ENCODE results near the gene TMEM121.
A peak's percentile ranks its signal among the peaks of the same experiment; 100 is the strongest.

Gene TMEM121

DNA sequence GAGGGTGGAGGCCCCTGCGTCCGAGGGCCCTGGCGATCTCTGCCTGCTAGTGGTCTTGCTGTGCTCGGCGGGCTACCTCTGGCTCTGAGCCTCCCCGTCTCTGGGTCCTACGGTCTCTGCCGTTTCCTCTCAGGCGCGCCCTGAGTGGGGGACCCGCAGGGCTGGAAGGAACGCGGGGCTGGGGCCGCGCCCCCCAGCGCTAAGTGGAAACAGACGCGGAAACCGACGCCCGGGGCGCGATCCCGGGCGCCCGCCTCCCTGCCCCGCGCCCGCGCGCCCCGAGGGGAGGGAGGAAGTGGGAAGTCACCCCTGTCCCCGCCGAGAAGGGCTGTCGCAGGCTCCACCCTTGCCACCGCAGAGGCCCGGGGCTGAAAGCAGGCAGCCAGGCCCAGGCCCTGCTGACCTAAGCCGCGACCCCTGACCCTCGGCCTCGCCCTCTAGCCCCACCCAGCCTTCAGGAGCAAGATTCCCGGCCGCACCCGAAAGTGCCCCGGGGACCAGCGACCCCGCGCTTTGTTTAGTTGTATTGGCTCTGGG lies 38.9 kb upstream of the TMEM121 start:
- DNase-seq (ENCODE audit: low read depth) = no peak

DNA sequence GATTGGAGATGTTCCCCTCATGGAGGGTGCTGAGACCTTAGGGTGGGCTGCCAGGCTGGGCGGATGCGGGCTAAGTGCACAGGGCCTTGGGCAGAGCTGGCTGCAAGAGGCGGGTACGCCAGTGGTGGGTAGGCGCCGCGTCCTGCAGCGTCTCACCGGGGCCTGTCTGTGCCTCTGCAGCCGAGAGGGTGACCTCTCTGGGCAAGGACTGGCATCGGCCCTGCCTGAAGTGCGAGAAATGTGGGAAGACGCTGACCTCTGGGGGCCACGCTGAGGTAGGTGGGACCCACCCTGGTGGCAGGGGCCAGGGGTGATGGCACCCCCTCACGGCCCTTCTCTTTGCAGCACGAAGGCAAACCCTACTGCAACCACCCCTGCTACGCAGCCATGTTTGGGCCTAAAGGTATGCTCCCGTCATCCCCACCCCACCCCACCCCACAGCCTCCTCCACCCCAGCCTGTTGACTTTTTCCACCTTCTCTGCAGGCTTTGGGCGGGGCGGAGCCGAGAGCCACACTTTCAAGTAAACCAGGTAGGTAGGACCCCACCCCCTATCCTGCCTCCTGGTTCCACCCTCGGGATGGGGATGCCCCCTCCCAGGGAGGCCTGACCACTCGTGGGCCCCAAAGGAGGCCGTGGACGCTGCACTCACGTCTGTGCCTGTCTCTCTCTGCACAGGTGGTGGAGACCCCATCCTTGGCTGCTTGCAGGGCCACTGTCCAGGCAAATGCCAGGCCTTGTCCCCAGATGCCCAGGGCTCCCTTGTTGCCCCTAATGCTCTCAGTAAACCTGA lies 38.2 kb upstream of the TMEM121 start:
- no peak for DNase-seq (ENCODE audit: low read depth)

DNA sequence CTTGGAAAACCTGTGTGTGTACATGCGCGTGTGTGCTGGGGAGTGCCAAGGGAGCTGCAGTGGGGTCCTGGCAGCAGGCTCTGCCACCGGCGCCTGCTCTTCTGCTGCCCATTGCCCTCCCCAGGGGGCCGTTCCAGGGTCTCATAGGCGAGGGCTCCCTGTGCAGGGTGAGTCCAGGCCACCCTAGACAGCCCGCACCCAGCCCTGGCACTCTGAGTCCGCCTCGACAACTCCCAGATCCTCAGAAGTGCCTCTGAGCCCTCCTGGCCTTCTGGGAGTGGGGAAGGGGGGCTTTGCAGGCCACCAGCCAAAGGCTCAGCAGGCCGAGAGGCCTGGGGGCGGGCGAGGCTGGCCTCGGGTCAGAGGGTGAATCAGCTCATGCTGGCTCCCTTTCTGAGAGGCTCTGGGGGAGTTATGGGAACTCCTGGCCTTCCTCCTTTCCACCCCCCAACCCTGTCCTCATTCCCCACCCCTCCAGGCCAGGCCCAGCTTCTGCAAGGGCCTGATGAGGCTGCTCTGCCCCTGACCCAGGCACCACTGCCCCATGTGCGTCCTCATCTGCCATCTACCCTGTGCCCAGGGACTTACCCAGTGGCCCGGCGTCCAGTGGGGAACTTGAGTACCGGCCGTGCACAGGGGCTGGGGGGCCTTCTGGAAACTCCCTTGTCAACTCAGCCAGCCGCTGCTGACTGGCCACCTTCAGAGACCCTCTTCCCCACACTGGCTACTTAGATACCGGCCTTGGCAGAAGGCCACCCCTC lies 37.4 kb upstream of the TMEM121 start:
- DNase-seq (ENCODE audit: low read depth) = no peak

DNA sequence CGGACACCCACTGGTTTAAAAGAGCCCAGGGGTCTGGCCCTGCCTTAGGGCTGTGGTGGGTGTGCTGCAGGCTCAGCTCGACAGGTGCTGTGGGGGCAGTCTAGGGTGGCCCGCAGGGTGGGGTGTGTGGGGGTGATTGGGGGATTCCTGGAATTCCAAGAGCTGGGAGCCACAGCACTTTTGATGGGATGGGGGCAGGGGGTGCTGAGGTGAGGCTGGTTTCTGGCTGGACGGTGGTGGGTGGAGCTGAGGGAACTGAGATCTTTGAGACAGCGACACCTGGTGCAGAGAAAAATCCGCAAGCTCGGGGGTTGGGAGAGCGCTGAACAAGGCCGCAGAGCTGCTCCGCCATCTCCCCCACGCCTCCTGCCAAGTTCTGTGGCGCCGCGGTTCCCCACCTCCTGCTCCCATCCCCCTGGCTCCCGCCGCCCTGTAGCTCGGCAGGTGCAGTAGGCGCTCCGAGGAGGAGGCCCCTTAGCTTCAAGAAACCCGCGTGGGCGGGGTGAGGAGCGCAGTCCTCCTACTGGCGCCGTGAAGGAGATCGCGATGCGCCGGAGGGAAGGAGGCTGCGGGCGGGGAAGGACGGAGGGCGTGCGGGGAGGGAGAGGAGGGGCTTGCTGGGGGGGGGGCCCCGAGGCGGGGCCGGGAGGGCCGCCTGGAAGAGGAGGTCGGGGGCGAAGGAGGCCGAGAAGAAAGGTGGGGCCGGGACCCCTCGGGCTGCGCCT lies 36.7 kb upstream of the TMEM121 start:
- DNase-seq (ENCODE audit: low read depth) = peak; percentile 62

DNA sequence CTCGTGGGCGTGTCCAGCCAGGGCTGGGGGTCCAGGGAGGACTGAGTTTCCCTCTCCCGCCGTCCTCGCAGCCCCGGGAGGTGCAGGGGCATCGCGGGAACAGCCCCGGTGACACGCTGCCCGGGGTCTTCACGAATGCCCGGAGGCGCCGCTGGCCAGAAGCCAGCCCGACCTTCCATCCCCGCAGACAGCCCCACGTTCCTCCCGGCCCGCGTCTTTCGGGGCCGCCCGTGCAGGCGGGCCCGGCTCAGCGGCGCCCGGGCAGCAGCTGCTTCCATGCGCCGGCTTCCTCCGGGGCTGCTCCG lies 36.2 kb upstream of the TMEM121 start:
- no peak for DNase-seq (ENCODE audit: low read depth)

DNA sequence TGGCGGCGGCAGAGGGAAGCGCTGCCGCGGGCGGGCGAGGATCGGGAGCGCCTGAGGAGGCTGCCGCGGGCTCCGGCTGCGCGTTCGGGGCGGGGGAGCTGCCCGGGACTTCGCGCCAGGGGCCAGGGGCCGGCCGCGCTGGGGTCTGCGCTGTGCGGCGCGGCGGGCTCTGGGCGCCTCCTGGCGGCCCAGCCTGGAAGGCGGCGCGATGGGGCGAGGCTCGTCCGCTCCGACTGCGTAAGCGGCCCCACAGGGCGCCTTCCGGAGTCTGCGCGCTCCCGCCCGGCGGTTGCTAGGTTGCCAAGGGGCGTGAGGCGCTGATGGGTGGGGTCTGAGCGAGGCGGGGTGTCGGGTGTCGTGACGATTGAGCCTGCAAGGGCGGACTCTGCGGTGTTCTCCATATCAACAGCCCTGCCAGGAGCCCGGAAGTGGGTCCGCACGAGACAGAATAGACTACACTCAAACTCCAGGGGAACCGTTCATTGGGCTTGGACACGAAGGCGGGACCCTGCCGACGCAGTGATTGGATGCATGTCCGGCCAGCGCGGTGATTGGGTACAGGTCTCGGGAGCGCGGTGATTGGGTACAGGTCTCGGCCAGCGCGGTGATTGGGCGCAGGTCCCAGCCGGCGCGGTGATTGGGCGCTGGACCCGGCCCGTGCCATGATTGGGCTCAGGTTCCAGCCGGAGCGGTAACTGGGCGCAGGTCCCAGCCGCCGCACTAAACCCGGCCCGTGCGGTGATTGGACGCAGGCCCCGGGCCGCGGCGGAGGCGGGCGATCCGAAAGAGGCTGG lies 35.6 kb upstream of the TMEM121 start, which contains the start of gene TEDC1:
Gene TEDC1, plus strand, starts transcription at position 675 of the 794 bp plus-strand sequence. CDS start 130 bp downstream, outside the sequence.
- peak; percentile 100 for DNase-seq (ENCODE audit: low read depth)

DNA sequence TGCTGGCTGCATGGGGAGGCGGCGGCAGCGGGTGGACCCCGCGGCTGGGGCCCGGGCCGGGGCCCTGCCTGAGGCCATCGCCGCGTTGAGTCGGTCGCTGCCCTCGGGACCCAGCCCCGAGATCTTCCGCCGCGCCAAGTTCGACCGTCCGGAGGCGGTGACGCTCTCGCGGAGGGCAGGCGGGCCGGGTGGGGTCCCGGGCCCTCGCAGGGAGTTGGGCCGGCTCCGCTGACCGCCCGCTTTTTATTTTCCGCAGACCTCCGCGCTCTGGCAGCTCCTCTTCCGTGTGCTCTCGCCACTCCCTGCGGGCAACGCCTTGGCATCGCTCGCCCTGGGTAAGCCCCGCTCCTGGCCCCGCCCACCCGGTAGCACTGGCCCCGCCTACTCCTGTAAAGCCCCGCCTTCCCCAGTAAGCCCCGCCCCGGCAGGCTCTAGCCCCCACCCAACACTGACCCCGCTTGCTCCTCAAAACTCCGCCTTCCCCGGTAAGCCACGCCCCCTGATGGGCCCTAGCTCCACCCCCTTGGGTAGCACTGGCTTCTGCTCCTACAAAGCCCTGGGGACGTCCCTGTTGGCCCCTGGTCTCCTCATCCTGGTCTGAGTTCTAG lies 34.9 kb upstream of the TMEM121 start:
- DNase-seq (ENCODE audit: low read depth) = no peak

DNA sequence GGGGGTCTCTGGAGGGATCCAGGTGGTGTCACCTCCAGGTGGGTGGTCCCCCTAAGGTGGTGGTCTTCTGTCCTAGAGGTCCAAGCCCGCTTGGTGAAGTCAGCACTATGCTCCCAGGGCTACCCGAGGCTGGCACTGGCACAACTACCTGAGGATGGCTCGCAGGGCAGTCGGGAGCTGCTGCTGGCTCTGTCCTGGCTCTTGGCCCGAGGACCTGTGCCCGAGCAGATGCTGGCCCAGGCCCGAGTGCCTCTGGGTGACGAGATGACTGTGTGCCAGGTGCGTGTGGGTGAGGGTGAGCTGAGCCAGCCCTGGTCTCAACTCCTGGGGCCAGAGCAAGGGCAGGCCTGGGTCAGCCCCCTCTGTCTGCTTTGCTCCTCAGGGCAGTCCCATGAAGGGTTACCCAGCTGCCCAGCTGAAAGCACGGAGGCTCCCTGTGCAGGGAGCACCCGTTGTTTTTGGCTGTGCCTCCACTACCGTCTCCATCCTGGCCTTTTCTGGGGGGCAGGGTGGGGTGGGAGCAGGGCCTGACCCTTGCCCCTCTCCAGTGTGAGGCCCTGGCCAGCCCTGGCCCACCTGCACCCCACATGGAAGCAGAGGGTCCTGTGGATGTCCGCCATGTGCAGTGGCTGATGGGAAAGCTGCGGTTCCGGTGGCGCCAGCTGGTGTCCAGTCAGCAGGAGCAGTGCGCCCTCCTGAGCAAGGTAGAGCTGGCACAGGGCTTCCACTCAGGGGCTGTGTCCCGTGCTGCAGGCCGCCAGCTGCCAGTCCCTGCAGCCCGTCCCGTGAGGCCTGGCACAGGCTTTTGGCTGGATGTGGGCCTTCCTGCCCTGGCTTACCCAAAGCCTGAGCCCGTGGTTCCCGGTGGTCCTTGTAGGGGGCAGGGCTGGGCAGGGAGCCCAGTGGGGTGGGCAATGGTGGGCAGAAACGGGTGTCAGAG lies 34.1 kb upstream of the TMEM121 start:
- no peak for DNase-seq (ENCODE audit: low read depth)

DNA sequence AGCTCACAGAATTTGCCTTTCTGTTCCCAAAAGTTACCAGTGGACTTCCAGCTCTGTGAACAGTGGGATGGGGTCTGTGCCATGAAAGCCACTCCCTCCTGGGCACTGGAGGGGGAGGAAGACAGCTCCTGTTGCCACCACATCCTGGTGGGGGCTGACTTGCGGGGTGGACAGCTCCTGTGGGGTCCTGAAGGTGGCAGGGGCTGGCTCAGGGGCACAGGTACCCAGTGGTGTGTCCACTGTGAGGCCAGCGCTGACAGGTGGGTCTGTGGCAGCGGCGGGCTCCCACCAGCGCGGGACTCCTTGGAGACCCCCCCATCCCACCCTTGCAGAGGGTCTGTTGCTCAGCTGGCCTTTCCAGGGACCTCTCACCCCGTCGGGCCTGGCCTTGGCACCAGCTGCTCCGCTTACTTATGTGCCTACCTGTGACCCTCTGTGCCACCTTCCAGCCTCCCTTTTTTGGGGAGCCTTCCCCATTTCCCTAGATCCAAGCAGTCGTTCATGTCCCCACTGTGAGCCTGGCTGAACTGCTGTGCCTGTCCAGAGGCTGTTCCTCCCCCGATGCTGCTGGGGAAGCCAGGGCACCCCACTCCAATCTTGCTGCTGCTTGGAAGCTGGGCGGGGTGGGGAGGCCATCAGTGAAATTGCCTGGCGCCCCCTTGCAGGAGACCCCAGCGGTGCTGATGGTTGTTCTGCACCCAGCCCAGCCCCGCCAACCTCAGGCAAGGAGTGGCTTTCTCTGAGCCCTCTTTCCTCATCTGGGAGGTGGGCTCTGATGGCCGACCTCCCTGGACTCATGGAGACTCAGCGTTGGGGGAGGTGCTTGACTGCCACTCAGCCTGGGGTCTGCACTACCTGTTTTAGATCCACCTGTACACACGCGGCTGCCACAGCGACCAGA lies 33.2 kb upstream of the TMEM121 start:
- DNase-seq (ENCODE audit: low read depth) = no peak

DNA sequence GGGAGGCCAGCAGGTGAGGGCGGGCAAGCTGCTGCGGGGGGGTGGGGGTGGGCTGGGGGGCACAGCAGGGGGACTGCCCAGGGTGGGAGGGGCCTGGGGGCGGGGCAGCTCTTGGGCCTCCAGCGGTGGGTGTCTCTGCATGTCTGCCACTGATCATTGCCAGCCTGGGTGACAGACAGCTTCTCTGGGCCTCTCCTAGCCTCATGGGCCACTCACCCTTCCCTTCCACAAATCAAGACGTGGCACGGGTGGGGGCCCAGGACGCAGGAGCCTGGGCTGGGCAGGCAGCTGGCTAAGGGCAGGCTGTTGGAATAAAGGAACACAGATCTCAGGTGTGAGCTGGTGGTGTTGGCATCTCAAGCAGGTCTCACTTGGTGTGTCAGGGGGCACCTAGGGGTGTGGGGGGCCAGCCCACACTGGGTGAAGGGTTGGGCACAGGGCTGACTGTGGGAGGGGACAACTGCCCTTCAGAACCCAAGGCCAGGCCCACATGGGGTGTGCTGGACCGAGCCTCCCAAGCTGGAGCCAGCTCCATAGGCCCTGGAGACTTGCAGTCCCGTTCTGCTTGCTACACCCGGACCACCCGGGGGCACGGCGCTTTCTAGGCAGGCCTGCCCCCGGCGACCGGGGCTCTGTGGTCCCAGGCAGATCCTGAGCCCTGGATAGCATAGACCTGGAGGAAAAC lies 32.3 kb upstream of the TMEM121 start:
- DNase-seq (ENCODE audit: low read depth) = no peak

DNA sequence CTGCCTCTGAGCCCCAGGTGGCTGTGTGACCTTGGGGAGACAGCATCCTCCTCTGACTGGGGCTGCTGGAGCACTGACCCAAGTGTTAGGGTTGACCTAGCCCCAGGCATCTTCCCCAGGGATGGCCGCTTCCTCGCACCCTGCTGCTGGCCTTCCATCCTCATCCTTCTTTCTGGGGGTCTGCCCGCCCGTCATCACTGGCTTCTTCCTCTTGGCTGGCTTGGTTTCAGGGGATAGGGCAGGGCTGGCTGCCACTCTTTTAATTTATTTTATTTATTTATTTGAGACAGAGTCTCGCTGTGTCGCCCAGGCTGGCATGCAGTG lies 31.8 kb upstream of the TMEM121 start:
- DNase-seq (ENCODE audit: low read depth) = no peak

DNA sequence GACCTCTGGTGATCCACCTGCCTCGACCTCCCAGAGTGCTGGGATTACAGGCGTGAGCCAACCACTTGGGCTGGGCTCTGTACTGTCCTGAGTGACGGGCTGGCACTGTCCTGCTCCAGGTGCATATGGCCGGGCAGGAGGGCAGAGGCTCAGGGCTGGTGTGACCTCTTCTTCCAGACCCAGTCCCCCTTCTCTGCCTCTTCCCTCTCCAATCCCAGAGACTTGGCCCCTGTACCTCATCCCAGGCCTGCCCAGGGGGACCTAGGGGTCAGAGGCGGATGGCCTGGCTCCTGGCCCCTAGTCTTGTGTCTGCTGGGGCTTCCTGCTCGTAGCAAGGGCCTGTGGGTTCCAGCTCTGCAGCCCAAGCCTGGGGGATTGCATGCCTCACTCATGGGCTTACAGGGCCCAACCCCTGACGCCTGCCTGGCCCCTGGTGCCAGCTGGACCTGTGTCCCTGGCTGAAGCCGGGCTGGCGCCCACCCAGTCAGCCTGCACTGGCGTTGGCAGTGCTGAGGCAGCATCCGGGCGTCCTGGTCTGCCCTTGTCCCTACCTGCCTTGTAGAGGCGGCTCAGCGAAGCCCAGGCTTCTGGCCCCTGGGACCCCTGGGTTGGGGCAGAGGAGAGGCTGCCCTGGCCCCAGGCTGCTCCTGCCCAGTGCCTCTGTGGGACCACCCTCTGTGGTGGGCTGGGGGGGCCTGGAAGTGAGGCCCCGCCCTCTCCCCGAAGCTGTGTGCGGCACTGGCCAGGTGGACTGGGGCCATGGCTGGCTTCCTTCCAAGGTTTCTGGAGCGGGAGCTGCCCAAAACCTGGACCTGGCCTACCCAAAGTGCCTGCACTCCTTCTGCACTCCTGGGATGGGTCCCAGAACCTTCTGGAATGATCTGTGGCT lies 31.0 kb upstream of the TMEM121 start:
- no peak for DNase-seq (ENCODE audit: low read depth)

DNA sequence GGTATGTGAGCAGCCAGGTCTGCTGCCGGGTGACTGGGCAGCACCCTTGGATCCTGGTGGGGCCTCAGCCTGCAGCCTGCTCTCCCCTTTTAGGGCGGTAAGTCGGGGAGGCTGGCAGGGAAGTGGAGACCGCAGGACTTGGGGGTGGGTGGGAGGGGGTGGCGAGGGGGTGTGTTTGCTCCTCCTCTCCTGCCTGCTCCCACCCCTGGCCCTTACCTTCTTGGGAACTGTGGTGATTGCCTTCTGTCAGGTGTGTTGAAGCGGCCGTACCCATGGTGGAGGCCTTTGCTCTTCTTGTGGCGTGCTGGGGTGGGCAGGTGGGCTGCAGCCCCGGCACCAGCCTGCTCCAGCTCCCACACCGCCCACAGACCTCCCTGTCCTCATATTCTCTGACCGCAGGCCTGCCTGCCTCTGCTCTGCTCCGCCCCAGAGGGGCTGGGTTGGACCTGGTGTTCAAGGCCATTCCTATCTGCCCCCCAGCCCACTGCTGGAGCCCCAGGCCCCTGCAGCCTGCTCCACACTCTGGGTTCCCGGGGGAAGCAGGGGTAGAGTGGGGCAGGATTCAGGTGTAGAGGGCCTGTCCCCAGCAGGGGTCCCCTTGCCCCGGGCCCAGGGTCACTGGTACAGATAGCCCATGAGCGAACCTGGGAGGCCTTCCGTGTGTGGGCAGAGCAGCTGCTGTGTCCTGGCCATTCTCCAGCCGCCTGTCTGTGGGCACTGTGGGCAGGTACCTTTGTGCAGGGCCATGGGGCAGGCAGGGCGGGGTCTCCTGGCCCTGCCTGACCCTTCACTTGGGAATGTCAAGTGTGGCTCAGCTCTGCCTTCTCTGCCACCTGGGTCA lies 30.2 kb upstream of the TMEM121 start:
- DNase-seq (ENCODE audit: low read depth) = no peak

DNA sequence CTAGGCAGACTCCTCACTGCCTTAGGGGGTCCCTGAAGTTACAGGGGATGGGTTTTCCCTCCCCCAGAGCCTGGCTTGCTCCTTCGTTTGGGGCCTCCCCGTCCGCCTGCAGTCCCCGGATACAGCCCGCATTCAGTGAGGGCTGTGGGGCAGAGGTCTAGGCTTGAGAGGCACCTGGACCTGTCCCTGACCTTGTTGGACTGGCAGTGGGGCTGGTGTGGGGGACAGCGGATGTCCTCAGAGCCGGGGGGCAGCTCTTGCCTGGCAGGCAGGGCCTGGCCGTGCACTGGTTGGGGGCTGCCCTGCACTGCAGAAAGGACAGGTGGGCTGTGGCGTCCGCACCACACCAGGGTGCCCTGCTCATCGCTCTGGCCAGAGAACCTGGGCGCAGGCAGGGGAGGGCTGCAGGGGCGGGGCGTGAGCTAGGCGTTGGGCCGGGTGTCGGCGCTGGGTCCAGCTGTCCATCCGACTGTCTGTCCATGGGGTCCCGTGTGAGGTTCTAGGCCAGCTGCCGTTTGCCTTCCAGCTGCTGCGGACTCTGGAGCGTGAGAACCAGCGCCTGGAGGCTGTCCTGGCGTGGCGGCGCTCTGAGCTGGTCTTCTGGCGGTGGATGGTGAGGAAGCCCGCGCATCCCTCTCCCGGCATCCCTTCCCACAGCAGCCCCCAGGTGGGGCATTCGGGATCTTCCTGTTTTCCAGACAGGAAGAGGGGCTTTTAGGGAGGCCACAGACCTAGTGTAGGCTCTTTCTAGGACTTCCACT lies 29.4 kb upstream of the TMEM121 start:
- DNase-seq (ENCODE audit: low read depth) = no peak

DNA sequence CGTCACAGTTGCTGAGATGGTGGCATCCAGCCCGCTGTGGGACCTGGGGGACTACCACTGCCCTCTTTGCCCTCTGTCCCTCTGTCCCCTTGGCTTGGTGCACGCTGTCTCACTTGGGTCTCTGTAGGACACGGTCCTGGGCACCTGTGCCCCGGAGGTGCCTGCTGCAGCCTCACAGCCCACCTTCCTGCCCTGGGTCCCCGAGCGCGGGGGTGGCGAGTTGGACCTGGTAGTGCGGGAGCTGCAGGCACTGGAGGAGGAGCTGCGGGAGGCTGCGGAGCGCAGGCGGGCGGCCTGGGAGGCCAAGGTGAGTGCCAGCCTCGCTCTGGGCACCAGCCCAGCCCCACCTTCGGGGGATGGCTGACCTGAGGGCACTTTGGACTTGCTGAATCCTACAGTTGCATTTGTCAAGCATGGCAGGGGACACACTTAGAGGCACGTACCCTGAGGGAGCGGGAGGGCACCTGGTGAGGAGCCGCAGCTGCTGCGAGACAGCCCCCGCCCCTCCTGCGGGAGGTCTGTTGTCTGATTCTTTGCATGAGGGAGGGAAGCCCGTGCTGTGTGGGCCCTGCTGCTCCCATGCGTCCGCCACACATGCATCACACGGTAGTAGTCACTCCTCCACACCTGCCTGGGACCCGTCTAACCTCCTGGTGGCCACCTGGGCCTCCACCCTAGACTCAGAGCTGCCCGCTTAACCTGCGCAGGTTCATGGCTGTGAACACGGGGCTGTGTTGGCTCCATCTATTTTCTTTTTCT lies 28.5 kb upstream of the TMEM121 start:
- no peak for DNase-seq (ENCODE audit: low read depth)

All from GM04504 (cell line).